Spleen (tissue), 7 donors: ENCODE measurements around the gene MYT1.

Source experiments
- CTCF ChIP-seq, 11 experiments: fragments of 200-600 bp in 7 of 11; fragments of 450-650 bp in 4 of 11; sonication (generic) in 4 of 11; IDR thresholded peaks in 8 of 11; conservative IDR thresholded peaks in 3 of 11; 1 replicate in 7 of 11; 2 replicates in 4 of 11; pipeline versions ENCODE4 v1.4.0 to v1.8.0; 2016 to 2021; ENCODE audit warnings: antibody characterized with exemption in 11 of 11, inconsistent platforms in 4 of 11, mild to moderate bottlenecking in 1 of 11
- POLR2A ChIP-seq, 3 donors: fragments of 450-650 bp; IDR thresholded peaks; one replicate each; pipeline ENCODE4 v1.5.1; 2017; ENCODE audit warnings: antibody characterized with exemption in 3 of 3, mild to moderate bottlenecking in 1 of 3
- donor health status: DM: no; HTN: no; CAD: no; lungs with moderate emphysema.
- donor health status: DM: no; HTN: no; CAD: no.
- donor health status: DM: no; HTN: no; CAD: no.

DNA sequence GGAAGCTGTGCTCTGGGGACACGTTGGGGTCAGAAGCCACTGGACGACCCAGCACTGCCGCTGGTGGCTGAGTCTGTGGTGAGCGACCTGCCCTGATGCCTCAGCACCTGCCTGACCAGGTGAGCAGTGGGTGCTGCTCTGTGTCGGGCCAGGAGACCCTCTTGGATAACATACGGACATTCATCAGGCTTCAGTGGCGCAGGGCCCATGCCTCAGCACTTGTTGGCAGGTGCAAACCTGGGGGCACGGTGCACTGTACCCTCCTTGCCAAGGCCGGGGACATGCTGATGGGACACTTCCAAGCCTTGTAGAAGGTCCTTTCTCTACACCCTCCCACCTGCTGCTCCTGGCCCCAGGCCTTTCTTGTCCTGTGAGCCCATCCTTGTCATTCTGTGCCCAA is 34.1 kb downstream of the MYT1 start:
- no peak for TF ChIP-seq CTCF (IDR thresholded peaks at IDR 0.05 in 8 of 11, conservative IDR thresholded peaks at IDR 0.05 in 3 of 11)
- TF ChIP-seq POLR2A (IDR thresholded peaks at IDR 0.05) = no peak
